ENCODE results near the gene TMED4.
"Not testable (repeated sequence)": the region's sequence is repeated elsewhere in the genome, so short reads cannot be mapped to it uniquely, and the experiment has no call there.

- not testable (repeated sequence) for TF ChIP-seq CTCF (IDR thresholded peaks at IDR 0.05); EZH2 (IDR thresholded peaks at IDR 0.05; ENCODE audit: borderline replicate concordance, insufficient read depth, low read depth, low read length, poor library complexity, severe bottlenecking)
Measured at GRCh38 chr7:44562622-44562962, 19.4 kb downstream of the TMED4 start.

Measured in B cell (primary cell).